H1 (cell line): ENCODE measurements around the gene RAB39A.

Source experiments
- CHD1 ChIP-seq: IDR thresholded peaks from 2 replicates; pipeline ENCODE4 v1.6.1; 2012; ENCODE audit warnings: low read depth, low read length, improper control_type of control experiment
- CTCF ChIP-seq, 3 experiments: IDR thresholded peaks; 1 replicate in 2 of 3; 2 replicates in 1 of 3; pipeline versions ENCODE4 v1.5.1 to v1.6.1; 2011; ENCODE audit warnings: low read length in 3 of 3, mild to moderate bottlenecking in 3 of 3, inconsistent platforms in 2 of 3, low read depth in 1 of 3, moderate library complexity in 1 of 3; ENCODE audit not compliant: insufficient read depth in 1 of 3; ENCODE audit errors: control extremely low read depth in 1 of 3
- E2F6 ChIP-seq: IDR thresholded peaks from 2 replicates; pipeline ENCODE4 v1.6.1; 2012; ENCODE audit warnings: inconsistent platforms
- POLR2A ChIP-seq, 2 experiments: IDR thresholded peaks; 1 replicate in 1 of 2; 2 replicates in 1 of 2; pipeline ENCODE4 v1.6.1; 2011; ENCODE audit warnings: low read depth in 2 of 2, low read length in 2 of 2, mild to moderate bottlenecking in 2 of 2; ENCODE audit errors: control extremely low read depth in 1 of 2
- POLR2AphosphoS5 ChIP-seq: IDR thresholded peaks from 2 replicates; pipeline ENCODE4 v1.6.1; 2011; ENCODE audit warnings: low read depth, low read length
- SP1 ChIP-seq: IDR thresholded peaks from 2 replicates; pipeline ENCODE4 v1.6.1; 2011; ENCODE audit warnings: low read depth, low read length
- TAF1 ChIP-seq: IDR thresholded peaks from 2 replicates; pipeline ENCODE4 v1.6.1; 2011; ENCODE audit warnings: mild to moderate bottlenecking, low read depth, low read length

- no peak for TF ChIP-seq CTCF (IDR thresholded peaks at IDR 0.05; ENCODE audit: control extremely low read depth in 1 of 3, insufficient read depth in 1 of 3, low read depth in 1 of 3, low read length in 3 of 3)
- TF ChIP-seq SP1 = no peak
- TF ChIP-seq E2F6 = no peak
- no peak for TF ChIP-seq CHD1
- TF ChIP-seq POLR2A (IDR thresholded peaks at IDR 0.05; ENCODE audit: control extremely low read depth in 1 of 2, low read depth in 2 of 2, low read length in 2 of 2) = no peak
- TF ChIP-seq POLR2AphosphoS5 = no peak
- TF ChIP-seq TAF1 = no peak
These were observed 28.3 kb downstream of the RAB39A start for GRCh38 chr11:107956543-107956942.
